GM10266 (cell line): ENCODE measurements around the gene SPIRE1.

ENCODE experiments used
- DNase-seq: peaks from one replicate; pipeline ENCODE4 v3.0.0; 2012; ENCODE audit errors: extremely low spot score
- TF ChIP-seq, protein P1 (sequence below): IDR thresholded peaks from 2 replicates; pipeline ENCODE4 v1.5.1; 2012; ENCODE audit warnings: mild to moderate bottlenecking, low read depth; ENCODE audit not compliant: control insufficient read depth, insufficient read depth; ENCODE audit errors: missing control alignments

SPIRE1 gene

DNA sequence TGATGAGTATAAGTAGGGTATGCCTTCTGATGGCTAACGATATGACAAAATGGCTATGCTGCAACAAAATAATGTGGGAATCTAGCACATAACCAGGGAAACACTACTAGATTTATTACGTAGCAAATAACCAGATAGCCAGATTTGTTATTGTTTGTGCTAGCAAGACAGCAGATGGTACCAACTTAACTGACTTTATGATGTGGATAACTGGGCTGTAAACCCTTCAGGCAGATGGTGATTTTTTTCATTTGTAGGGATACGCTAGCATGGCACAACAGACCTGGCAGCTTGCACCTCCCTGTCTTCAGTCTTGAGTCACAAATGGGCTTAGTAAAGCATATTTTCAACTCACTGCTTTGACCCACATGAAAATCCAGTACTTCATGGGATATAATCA, 201.5 kb downstream of the SPIRE1 start:
- TF ChIP-seq, protein P1, sequence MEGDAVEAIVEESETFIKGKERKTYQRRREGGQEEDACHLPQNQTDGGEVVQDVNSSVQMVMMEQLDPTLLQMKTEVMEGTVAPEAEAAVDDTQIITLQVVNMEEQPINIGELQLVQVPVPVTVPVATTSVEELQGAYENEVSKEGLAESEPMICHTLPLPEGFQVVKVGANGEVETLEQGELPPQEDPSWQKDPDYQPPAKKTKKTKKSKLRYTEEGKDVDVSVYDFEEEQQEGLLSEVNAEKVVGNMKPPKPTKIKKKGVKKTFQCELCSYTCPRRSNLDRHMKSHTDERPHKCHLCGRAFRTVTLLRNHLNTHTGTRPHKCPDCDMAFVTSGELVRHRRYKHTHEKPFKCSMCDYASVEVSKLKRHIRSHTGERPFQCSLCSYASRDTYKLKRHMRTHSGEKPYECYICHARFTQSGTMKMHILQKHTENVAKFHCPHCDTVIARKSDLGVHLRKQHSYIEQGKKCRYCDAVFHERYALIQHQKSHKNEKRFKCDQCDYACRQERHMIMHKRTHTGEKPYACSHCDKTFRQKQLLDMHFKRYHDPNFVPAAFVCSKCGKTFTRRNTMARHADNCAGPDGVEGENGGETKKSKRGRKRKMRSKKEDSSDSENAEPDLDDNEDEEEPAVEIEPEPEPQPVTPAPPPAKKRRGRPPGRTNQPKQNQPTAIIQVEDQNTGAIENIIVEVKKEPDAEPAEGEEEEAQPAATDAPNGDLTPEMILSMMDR: no peak
- DNase-seq: no peak

DNA sequence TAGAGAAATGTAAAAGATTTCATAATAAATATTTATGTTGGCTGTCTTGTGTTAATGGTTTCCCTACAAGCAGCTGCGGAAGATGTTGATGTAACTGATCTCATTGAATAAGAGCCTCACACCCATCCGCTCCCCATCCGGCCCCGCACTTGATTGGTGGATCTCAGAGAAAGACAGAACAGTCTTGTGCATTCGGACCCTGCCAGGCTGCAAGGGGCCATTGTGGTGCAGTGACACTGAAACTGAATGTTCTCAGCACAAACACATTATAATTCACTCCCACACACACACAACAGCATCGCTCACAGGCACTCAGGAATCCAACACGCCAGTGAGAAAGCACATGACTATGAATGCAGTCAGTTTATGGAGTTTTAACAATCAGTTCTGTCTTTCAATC, 202.4 kb downstream of the SPIRE1 start:
- DNase-seq: no peak
- TF ChIP-seq, protein P1: no peak

DNA sequence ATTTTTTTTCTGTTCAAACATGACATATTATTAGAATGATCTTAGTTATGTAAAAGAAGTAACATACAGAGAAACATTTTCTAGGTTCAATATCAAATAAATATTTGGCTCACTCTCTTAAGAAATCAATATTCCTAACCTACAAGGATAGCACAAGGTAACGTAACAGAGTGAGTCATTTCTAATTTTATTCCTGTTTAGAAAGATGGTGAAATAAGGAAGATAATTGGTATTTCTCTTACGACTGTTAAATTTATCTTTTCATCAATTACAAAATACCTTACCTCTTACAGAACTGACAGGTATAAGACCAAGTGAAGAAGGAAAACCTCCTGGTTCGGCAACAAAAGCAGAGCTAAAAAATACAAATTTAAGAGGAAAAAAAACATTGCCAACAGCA, 205.1 kb downstream of the SPIRE1 start:
- TF ChIP-seq, protein P1: no peak

DNA sequence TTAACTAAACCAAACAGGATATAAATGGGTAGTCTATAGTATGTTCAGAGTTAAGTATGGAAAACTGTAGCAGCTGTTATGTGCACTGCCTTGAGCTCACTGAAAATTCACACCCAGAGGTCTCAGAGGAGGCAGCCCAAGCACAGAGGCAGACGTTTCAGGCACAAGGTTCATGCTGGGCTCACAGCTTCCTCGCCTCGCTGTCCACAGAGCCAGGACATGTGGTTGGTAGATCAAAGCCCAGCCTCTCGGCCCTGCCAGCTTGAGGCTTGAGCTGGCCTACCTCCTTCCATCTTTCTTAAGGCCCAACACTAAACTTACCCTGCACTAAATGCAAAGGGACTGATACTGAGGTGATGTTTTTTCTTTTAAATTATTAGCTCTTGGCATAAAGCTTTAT, 206.5 kb downstream of the SPIRE1 start:
- TF ChIP-seq, protein P1: no peak
- DNase-seq: no peak

More for the DNA sequence above, 205.1 kb downstream of the SPIRE1 start:
- DNase-seq: no peak

DNA sequence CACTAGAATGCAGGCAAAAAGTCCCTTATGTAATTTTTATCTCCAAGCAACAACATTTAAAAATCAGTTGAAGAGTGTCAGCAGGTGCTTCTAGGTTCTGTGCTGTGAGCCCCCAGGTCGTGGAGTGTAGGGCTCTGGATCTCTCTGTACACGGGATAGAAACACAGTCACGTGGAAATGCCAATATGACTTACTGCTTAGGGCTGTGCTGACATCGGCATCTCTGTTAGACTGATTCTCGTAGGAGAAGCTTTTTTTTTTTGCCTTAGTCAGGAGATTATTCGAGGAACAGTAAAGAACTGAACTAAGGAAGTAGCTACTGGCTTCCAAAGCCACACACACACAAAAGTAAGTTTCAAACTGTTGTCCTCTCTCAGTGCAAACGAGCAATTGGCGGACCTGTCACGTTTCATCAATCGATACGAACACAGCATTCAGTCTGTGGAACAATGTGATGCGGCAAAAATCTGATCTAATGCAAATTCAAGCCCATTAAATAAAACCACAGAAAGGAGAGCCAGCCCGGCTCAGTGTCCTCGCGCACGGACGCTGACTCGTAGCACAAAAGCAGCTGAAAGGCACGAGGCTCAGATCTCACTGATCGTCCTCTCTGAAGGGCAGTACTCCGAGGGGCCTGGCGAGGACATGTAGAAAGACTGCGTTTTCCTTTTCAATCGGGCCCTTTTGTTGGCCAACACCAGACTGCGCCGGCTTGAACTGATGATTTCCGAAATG, 208.7 kb downstream of the SPIRE1 start:
- DNase-seq: no peak
- TF ChIP-seq, protein P1: no peak

DNA sequence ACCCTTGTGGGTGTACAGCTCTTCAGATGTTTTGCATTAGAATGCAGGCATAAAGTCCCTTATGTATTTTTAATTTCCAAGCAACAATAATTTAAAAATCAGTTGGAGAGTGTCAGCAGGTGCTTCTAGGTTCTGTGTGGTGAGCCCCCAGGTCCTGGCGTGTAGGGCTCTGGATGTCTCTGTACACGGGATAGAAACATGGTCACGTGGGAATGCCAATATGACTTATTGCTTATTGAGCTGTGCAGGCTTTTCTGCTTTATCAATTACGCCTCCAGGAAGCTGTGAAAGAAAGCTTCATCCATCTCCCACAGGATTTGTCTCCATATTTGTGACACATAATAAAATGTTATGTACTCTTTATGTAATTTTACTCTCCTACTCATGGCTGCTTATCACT, 212.4 kb downstream of the SPIRE1 start:
- TF ChIP-seq, protein P1: no peak
- DNase-seq: no peak

DNA sequence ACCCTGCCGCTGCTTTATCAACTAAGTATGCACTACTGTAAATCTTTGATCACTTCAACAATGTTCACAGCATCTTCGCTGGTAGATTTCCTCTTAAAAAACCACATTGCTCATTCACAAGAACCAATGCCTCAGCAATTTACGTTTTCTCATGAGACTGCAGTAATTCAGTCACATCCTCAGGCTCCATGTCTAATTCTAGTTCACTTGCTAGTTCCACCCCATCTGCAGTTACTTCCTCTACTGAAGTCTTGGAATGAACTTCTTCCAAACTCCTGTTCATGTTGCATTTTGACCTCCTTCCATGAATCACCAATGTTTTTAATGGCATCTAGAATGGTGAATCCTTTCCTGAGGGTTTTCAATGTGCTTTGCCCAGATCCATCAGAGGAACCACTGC, 214.4 kb downstream of the SPIRE1 start:
- TF ChIP-seq, protein P1: no peak
- DNase-seq: no peak
